Urothelium cell line (cell line): ENCODE results near the gene NUDT11.
"Not testable (repeated sequence)": the region's sequence is repeated elsewhere in the genome, so short reads cannot be mapped to it uniquely, and the experiment has no call there.

ENCODE experiments used
- DNase-seq: peaks from one replicate; pipeline ENCODE4 v3.0.0; 2011; ENCODE audit warnings: low spot score, mixed read lengths
- FAIRE-seq: peaks from 2 replicates; lab custom pipeline; 2011; peaks lifted over from hg19 to GRCh38; lab: Jason Lieb, UNC

The NUDT11 gene

DNA sequence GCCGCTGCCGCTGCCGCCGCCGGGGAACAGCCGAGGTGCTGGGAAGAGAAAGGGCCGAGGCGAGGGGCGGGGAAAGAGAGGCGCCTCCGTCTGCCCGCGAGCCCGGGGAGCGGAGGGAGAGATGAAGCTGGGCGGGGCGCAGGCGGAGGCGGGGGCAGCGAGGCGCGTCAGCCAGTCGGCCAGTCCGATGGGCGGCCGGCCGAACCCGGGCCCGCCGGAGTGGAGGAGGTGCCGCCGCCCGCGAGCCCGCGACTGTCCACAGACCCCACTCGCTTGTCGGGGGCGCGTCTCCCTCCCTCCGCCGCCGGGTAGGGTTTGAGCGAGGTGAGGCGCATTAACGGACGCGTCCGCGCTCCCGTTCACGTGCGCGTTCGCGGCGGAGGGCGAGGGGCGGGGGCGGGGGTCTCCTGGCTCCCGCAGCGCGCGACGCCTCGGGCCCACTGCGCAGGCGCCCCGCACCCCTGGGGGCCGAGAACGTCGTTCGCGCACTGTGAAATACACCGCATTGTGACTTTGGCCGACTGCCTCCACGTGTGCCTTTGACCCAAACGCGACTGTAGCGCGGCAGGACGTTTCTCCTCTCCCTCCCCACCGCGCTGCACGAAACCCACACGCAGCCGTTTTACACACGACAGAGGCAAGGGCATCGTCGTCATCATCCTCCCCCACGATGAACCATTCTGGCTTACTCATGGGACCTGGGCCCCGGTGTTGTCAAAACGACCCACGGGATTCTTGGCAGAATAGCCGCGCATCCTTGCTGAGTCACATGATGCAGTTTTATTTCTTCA, at the start of gene NUDT11:
TSS of gene NUDT11 (minus strand) at position 92 of the 791 bp plus-strand sequence. CDS start 148 bp downstream, outside the sequence.
- peak; percentile 79 for DNase-seq
- peak; percentile 55 for FAIRE-seq

- no peak for DNase-seq
Observed at GRCh38 chrX:51520393-51520792, 24.0 kb upstream of the NUDT11 start.

GRCh38 chrX:51519131-51519530, 22.7 kb upstream of the NUDT11 start:
- FAIRE-seq, result not testable (repeated sequence)

More at GRCh38 chrX:51520393-51520792, 24.0 kb upstream of the NUDT11 start:
- FAIRE-seq, result no peak

DNA sequence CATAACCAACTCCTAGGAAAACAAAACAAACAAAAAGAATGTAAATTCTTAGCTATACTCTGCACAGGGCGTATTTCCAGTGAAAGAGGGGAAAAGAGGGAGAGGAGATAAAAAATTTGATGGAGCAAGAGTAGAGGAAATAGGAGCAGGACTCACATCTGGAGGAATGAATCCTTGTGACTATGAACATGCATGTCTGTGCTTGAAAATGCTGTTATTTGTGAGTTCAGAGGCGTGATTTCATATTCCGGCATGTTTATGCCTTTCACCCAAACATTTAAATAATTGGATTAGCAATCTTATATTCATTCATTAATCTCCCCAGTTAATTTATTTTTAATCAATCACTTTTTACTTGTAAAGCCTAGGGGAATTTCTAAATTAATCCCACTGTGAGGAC, 11.2 kb upstream of the NUDT11 start:
- FAIRE-seq (no peak), DNase-seq (no peak)

More at GRCh38 chrX:51519131-51519530, 22.7 kb upstream of the NUDT11 start:
- not testable (repeated sequence) for DNase-seq

GRCh38 chrX:51495701-51496488, 497 bp downstream of the NUDT11 start:
- FAIRE-seq (peak; percentile 69), DNase-seq (peak; percentile 6)

DNA sequence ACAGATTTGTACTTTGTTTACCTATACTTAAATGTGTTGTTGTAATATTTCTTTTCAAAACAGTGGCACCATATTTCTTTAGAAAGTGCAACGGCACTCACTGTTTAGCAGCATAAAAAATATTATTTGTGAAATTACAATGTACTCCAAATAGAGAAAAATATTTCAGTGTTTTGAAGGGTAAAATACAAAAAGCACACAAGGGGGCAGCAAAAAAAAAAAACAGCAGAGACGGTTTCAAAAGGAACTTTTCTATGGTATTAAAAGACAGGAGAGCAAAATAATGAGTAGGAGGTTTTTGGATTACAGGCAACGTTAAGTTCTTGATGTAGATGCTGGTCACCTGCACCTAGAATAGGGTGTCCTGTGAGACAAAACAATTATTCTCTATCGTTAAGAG, 2.0 kb downstream of the NUDT11 start:
- DNase-seq (no peak), FAIRE-seq (no peak)

- FAIRE-seq, result no peak
- DNase-seq, result no peak
Observed at GRCh38 chrX:51487960-51488267, 8.5 kb downstream of the NUDT11 start.

- FAIRE-seq, result no peak
- DNase-seq, result no peak
Observed at GRCh38 chrX:51484616-51485015, 11.8 kb downstream of the NUDT11 start.

DNA sequence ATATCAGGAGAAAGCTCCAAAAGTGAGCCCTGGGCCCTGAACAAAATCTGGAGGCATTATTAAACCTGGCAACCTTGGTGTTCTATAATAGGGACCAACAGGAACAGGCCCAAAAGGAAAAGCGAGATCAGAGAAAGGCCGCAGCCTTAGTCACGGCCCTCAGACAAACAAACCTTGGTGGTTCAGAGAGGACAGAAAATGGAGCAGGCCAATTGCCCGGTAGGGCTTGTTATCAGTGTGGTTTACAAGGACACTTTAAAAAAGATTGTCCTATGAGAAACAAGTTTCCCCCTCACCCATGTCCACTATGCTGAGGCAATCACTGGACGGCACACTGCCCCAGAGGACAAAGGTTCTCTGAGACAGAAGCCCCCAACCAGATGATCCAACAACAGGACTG, 14.0 kb downstream of the NUDT11 start:
- DNase-seq, FAIRE-seq: not testable (repeated sequence)

GRCh38 chrX:51476930-51477329, 19.5 kb downstream of the NUDT11 start:
- FAIRE-seq (no peak), DNase-seq (no peak)

GRCh38 chrX:51463322-51463721, 33.1 kb downstream of the NUDT11 start:
- DNase-seq, result no peak

GRCh38 chrX:51461053-51462044, 35.0 kb downstream of the NUDT11 start:
- FAIRE-seq, result no peak
- peak; percentile 5 for DNase-seq

More at GRCh38 chrX:51463322-51463721, 33.1 kb downstream of the NUDT11 start:
- no peak for FAIRE-seq

- DNase-seq, result peak; percentile 6
- FAIRE-seq, result no peak
Observed at GRCh38 chrX:51459125-51459524, 37.3 kb downstream of the NUDT11 start.

DNA sequence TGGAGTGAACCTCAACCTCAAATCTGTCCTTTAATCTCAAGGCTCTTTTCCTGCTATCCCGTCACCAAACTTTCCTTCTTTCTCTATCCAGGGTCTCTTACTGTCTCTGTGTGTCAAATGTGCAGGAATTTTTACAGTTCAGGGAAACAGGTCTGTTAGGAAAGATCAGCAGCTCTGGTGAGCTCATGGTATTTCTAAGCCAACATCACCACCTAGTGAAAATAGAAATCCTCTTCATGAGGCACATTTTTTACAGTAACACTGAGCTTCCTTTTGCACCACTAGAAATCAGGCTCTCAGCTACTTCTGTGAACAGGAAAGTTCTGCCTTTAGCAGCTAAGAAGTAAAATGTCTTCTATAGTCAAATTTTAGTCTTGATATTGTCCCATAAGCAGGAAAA, 39.6 kb downstream of the NUDT11 start:
- no peak for FAIRE-seq
- no peak for DNase-seq

GRCh38 chrX:51456246-51456645, 40.1 kb downstream of the NUDT11 start:
- no peak for DNase-seq
- no peak for FAIRE-seq

GRCh38 chrX:51440365-51440764, 56.0 kb downstream of the NUDT11 start:
- FAIRE-seq (no peak), DNase-seq (no peak)
